Hippocampal formation (tissue), 2 donors: Measurements from ENCODE around the gene CORIN.
"Not testable (repeated sequence)": the region's sequence is repeated elsewhere in the genome, so short reads cannot be mapped to it uniquely, and the experiment has no call there.

Experiments
- DNase-seq, 2 donors: peaks; one replicate each; lab custom pipeline; 2025; lab: John Stamatoyannopoulos, UW

CORIN gene

GRCh38 chr4:47566969-47567368, 270.9 kb downstream of the CORIN start:
- DNase-seq = no peak

GRCh38 chr4:47566566-47566965, 271.3 kb downstream of the CORIN start:
- no peak for DNase-seq

GRCh38 chr4:47562297-47562696, 275.6 kb downstream of the CORIN start:
- no peak for DNase-seq

DNA sequence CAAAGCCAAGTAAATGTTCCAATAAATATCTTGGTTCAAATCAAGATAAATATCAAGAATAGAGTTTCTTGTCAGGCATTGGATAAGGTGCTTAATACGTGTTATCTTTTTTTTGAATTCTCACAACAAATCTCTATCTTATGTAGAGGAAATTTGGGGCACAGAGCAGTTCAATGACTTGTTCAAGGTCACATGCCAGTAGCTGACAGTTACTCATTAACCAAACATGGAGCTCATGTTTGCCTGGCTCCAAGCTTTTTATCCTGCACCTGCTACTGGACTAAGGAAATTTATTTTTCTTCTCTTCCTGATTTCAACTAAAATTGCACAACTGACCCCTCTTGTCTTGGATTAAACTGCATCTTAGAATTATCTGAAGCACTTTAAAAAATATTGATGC, 276.5 kb downstream of the CORIN start:
- DNase-seq = no peak

DNA sequence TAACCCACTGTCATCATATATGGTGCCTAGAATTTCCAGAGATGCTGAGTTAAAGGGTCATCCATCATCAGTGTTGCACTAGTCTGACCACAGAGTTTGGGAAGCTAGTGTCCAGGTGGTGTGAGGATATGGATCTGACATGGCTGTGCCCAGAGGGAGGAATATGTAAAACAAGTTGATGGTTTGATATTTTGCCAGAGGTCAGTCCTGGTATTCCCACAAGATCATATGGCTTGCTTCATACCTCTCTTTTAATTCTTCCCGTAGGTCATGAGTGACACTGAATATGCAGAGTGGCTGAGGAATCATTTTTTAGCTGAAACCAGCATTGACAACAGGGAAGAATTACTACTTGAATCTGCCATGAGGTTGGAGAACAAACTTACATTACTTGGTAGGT, 277.2 kb downstream of the CORIN start:
- no peak for DNase-seq

- DNase-seq = no peak
Observed at GRCh38 chr4:47557255-47557654, 280.6 kb downstream of the CORIN start.

DNA sequence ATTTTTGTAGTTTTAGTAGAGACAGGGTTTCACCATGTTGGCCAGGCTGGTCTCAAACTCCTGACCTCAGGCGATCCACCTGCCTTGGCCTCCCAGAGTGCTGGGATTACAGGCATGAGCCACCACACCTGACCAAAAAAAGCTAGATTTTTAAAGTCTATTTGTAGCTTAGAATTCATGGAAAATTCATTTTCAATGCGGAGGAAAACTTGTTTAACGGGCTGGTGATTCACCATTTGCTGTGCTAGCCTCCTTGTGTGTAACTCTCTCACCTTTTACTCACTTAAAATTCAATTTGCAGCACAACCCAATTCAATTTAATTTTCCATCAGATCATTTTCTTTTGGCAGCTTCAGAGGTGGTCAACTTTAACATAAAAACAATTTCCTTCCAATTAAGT, 281.9 kb downstream of the CORIN start:
- DNase-seq = not testable (repeated sequence)

DNA sequence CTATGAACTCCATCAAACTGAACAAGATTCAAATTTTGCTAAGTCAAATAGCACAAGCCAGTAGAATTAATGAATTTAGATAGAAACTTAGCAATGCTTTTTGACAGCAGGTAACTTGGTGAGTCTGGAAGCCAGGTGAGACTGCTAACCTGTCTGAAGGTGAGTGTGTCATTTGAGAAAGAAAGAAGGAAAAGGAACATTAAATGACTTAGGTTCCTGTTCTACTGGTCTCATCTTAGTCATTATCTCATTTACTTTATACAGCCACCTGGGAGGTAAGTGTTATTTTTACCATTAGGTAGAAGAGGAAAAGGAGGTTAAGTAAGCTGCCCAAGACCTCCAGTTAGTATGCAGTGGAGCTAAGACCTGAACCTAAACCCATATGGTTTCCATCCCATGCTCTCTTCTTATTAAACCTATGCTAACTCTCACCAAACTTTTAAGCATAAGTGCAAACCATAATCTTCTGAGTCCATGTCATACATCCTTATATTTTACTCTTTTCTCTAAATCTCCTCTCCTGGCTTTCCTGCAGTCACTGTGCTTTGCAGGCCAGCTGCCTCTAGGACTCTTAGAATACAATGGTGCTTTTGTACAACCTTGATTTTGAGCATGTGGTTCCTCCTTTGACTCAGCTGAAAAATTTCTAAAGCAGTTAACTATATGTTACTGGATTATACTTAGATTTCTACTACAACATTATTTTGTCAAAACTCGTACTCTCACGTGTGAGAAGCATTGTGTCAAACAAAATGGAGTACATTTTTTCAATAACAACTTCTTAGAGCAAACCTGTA, 284.3 kb downstream of the CORIN start:
- no peak for DNase-seq

DNA sequence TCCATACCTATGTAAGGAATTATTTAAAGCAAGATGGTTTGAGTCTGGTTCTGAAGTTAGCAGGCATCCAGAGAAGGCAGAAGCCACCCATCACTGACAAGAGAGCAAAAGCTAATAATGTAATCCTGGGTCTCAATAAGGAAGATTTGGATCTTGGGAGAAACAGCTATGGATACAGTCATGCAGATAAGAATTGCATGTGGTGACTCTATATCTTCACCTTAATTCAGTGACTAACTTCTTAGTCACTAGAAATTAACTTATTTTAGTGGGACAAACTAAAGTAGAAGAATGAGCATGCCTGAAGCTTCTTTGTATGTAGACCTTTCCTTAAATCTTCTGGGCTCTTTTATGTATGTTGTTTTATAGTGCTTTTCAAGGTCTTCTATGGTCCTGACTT, 286.2 kb downstream of the CORIN start:
- no peak for DNase-seq

DNA sequence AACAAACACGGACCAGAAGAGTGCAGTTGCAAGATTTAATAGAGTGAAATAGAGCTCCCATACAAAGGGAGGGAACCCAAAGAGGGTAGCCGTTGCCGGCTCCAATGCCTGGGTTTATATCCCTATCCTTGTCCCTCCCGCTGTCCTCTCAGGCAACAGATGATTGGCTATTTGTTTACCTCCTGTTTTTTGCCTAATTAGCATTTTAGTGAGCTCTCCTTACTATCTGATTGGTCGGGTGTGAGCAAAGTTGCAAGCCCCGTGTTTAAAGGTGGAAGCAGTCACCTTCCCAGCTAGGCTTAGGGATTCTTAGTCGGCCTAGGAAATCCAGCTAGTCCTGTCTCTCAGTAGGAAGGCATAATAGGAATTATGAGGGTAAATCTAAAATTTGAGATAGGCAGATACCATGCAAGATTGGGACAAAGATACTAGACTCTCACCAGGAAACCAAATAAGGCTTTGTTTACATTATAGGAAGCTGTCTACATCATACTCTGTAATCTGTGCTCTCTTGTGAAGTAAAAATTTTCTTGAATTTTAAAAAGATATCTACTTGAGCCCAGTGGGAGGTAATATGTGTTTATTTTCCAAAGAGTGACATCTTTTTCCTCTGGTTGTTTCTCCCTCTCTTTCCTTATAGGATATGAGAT, 286.8 kb downstream of the CORIN start:
- DNase-seq = no peak

DNA sequence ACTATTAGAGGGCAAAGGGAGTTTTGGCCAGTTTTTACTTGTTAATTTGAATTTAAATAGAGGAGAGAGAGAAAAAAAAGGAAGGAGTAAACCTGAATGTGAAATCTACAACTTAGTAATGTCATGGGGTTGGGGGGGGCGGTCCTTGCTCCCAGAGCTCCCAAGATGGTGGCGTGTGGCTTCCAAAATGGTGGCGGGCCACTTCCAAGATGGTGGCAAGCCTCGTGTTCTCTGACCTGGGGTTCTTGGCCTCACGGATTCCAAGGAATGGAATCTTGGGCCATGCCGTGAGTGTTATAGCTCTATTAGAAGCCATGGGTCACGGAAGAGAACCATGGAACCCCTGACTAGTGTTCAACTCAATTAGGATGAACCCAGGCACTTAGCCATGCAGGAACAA, 287.5 kb downstream of the CORIN start:
- not testable (repeated sequence) for DNase-seq
